ENCODE results near the gene GLRX. TPM values are rescaled to one million over a fixed set of nuclear protein-coding genes. Genes with fewer than 3 reads are reported as not detected.

The GLRX gene
- total RNA-seq, 1 donor from 2014 or later, result 60.2 TPM

DNA sequence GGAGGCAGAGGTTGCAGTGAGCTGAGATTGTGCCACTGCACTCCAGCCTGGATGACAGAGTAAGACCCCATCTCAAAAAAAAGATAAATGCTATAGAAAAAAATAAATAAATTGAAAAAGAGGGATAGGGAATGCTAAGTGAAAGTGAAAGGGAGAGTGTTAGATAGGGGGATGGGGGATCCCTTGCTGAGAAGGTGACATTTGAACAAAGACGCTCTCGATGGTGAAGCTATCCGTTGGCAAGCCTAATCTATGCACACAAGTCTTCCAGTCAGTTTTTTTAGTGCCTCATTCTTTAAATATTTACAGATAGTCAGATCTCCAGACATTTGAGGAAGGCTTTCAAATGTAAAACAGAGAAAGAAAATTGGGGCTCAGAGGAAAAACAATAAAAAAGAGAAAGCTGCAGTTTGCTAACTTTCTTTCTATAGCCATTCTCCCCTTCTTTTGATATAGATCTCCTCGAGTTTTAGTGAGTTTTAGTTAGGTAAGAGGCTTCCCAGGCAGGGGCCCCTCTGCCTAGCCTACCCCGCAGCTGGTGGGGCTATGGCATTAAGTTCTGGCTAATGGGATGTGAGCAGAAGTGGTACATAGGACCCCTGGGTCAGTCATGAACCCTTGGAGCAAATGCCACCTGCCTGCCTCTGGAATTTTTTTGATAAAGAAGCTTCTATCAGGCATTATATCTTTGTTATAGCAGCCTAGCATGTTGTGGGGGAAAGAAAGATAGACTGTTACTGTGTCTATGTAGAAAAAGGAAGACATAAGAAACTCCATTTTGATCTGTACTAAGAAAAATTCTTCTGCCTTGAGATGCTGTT is 12.0 kb downstream of the GLRX start:
- no peaks in the 10 kb centered on the region for H3K27me3 Mint-ChIP-seq
- peaks cover 70% of the 10 kb centered on the region for H3K4me1 Mint-ChIP-seq
- TF ChIP-seq, protein P1, sequence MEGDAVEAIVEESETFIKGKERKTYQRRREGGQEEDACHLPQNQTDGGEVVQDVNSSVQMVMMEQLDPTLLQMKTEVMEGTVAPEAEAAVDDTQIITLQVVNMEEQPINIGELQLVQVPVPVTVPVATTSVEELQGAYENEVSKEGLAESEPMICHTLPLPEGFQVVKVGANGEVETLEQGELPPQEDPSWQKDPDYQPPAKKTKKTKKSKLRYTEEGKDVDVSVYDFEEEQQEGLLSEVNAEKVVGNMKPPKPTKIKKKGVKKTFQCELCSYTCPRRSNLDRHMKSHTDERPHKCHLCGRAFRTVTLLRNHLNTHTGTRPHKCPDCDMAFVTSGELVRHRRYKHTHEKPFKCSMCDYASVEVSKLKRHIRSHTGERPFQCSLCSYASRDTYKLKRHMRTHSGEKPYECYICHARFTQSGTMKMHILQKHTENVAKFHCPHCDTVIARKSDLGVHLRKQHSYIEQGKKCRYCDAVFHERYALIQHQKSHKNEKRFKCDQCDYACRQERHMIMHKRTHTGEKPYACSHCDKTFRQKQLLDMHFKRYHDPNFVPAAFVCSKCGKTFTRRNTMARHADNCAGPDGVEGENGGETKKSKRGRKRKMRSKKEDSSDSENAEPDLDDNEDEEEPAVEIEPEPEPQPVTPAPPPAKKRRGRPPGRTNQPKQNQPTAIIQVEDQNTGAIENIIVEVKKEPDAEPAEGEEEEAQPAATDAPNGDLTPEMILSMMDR (IDR thresholded peaks at IDR 0.05), result no peak
- DNase-seq (no peak), ATAC-seq (ENCODE audit: low read depth) (no peak)
- H3K9me3 Mint-ChIP-seq, result no peaks in the 10 kb centered on the region
- peak overlapping the region; percentile 95 for H3K27ac Mint-ChIP-seq
- peaks cover 39% of the 10 kb centered on the region for H3K36me3 Mint-ChIP-seq (ENCODE audit: low read depth)
- POLR2A ChIA-PET, result interaction anchor here (1.2 to 8.8 kb wide), 2 partner anchors 11 to 24 kb away, joined by 7 to 203 read pairs; partner anchors contain the start of gene GLRX
- H3K4me3 Mint-ChIP-seq, result peak overlapping the region; percentile 44
- CTCF ChIA-PET, result interaction anchor here (2.0 to 5.3 kb wide), 2 partner anchors 10 to 29 kb away, joined by 7 to 63 read pairs; no protein-coding TSS in a partner anchor
- intact Hi-C loops (cut with micrococcal nuclease), result no loop called here

DNA sequence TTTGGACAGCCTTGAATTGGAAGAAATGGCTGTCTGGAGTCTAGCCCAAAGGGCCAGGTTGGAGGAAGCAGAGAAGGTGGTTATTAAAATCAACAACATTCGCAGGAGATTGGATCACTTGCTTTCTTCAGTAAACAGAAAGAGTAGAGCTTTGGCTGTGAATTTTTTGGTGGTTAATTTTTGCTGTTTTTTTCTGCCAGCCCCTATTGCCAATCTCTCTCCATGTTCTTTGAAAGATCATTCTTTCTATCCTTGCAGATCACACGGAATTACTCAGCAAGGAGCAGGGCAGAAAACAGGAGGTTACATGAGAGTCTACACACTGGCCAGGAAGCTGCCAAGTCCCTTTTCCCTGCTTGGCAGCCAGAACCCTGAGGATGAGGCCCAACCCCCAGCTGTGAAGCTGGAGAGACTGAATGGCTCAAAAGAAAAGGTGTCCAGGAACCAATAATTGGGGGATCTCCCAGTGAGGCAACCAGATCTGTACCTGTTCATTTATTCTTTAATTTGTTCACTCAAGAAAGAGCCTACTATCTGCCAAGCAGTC is 13.0 kb downstream of the GLRX start:
- no peak for DNase-seq
- Mint-ChIP-seq H3K4me1 (peaks cover 61% of the 10 kb centered on the region), H3K27me3 (no peaks in the 10 kb centered on the region), H3K4me3 (peak overlapping the region; percentile 77), H3K9me3 (no peaks in the 10 kb centered on the region), H3K27ac (peak overlapping the region; percentile 95), H3K36me3 (ENCODE audit: low read depth) (peaks cover 31% of the 10 kb centered on the region)
- POLR2A ChIA-PET, result interaction anchor here (1.0 to 8.8 kb wide), 6 partner anchors 12 to 187 kb away, joined by 3 to 203 read pairs (median 8); partner anchors contain the start of genes GLRX and RFESD
- CTCF ChIA-PET, result interaction anchor here (2.0 to 5.3 kb wide), 3 partner anchors 11 to 34 kb away, joined by 7 to 63 read pairs (median 9); no protein-coding TSS in a partner anchor
- intact Hi-C loops (cut with micrococcal nuclease), result loop anchor here (1.0 to 10.0 kb wide), 6 partner anchors 34 to 853 kb away; partner anchors contain the start of genes ARSK, CAST, ELL2 and SKIC3
- TF ChIP-seq, protein P1 (IDR thresholded peaks at IDR 0.05), result no peak
- no peak for ATAC-seq (ENCODE audit: low read depth)

DNA sequence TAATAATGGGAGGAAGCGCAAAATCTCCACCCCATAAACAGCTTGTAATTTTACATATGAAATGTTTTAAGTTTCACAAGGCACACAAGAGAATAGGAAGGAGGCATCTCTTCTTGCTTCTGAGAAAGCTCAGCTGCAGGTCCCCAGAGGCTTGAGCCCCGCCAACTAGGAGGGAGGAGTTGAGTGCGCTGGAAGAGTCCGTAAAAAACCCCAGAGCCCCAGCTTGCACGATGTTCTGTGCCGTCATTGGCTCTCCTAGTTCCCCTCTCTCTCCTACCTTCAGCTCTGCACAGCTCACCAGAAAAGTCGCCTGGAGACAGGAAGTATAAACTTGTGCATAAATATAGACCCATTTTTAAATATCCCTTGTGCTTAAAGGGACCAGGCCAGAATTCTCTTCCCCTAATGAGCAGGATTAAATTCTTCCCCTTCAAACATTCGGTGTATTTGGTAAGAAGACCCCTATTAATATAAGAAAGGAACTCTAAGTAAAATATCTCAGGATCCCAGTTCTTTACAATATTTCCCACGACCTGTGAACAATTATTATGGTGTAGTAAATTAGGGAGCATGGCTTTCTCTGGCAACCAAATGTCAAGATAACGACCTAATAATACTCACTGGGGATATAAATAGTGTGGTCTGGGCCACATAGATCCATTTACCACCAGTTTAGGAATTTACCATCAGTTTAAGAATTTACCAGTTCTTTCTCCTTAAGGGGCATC is 13.7 kb downstream of the GLRX start:
- ATAC-seq (ENCODE audit: low read depth) (peak; percentile 99), DNase-seq (peak; percentile 72)
- POLR2A ChIA-PET, result interaction anchor here (0.6 to 8.8 kb wide), 14 partner anchors 12 to 1066 kb away, joined by 3 to 203 read pairs (median 6); partner anchors contain the start of genes ELL2, GLRX, RFESD and RHOBTB3
- Mint-ChIP-seq H3K27me3 (no peaks in the 10 kb centered on the region), H3K4me3 (peak overlapping the region; percentile 77), H3K4me1 (peaks cover 56% of the 10 kb centered on the region), H3K27ac (peak overlapping the region; percentile 95), H3K36me3 (ENCODE audit: low read depth) (peaks cover 27% of the 10 kb centered on the region), H3K9me3 (no peaks in the 10 kb centered on the region)
- CTCF ChIA-PET, result interaction anchor here (1.1 to 5.3 kb wide), 9 partner anchors 9 to 38 kb away, joined by 4 to 63 read pairs (median 6); partner anchors contain the start of gene GLRX
- intact Hi-C loops (cut with micrococcal nuclease), result loop anchor here (1.0 to 10.0 kb wide), 10 partner anchors 13 to 854 kb away; partner anchors contain the start of genes ARSK, CAST, ELL2 and GLRX
- TF ChIP-seq, protein P1 (IDR thresholded peaks at IDR 0.05), result no peak

GRCh38 chr5:95808013-95808685 is 14.4 kb downstream of the GLRX start:
- peak; percentile 1 for ATAC-seq (ENCODE audit: low read depth)
- H3K36me3 Mint-ChIP-seq (ENCODE audit: low read depth), result peaks cover 20% of the 10 kb centered on the region
- no peak for DNase-seq
- peak overlapping the region; percentile 95 for H3K27ac Mint-ChIP-seq
- POLR2A ChIA-PET, result interaction anchor here (0.6 to 8.8 kb wide), 14 partner anchors 13 to 1067 kb away, joined by 3 to 203 read pairs (median 6); partner anchors contain the start of genes ELL2, GLRX, RFESD and RHOBTB3
- H3K27me3 Mint-ChIP-seq, result no peaks in the 10 kb centered on the region
- peak overlapping the region; percentile 77 for H3K4me3 Mint-ChIP-seq
- CTCF ChIA-PET, result interaction anchor here (1.1 to 5.3 kb wide), 11 partner anchors 10 to 163 kb away, joined by 3 to 63 read pairs (median 6); partner anchors contain the start of gene GLRX
- H3K4me1 Mint-ChIP-seq, result peaks cover 53% of the 10 kb centered on the region
- TF ChIP-seq, protein P1 (IDR thresholded peaks at IDR 0.05), result no peak
- no peaks in the 10 kb centered on the region for H3K9me3 Mint-ChIP-seq
- intact Hi-C loops (cut with micrococcal nuclease), result loop anchor here (1.0 to 10.0 kb wide), 9 partner anchors 14 to 855 kb away; partner anchors contain the start of genes ARSK, CAST, ELL2 and GLRX
